ENCODE results near the gene KIF20A. TPM values are rescaled to one million over a fixed set of nuclear protein-coding genes. Genes with fewer than 3 reads are reported as not detected.
"Not testable (repeated sequence)": the region's sequence is repeated elsewhere in the genome, so short reads cannot be mapped to it uniquely, and the experiment has no call there.

The KIF20A gene
- total RNA-seq, 2 donors from 2014 or later = 0.26 TPM; not detected in 1

DNA sequence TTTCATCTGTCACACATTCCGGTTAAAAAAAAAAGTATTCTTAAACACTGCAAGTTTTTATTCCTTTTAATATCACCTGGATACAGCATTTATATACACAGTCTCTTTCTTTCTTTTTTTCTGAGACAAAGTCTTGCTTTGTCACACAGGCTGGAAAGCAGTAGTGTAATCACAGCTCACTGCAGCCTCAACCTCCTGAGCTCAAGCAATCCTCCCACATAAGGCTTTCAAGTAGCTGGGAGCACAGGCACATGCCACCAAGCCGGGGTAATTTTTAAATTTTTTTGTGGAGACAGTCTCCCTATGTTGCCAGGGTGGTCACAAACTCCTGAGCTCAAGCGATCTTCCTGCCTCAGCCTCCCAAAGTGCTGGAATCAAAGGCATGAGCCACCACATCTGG, 13.9 kb downstream of the KIF20A start:
- peaks cover 5 to 27% of the 10 kb centered on the region in 2 donors for H3K36me3 ChIP-seq (replicated peaks in 1 of 2; ENCODE audit: insufficient read depth in 1 of 2, low read depth in 2 of 2)

DNA sequence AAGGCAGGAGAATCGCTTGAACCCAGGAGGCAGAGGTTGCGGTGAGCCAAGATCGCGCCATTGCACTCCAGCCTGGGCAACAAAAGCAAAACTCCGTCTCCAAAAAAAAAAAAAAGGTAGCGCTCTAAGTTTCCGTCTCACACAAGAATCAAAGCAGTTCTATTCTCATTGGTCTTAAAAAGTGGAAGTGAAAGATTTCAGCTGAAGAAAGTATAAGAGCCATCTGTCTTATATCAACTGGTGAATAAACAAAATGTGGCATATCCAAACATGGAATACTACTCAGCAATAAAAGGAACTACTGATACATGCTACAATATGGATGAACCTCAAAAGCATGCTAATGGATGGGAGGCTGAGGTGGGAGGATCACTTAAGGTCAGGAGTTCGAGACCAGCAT, 14.9 kb downstream of the KIF20A start:
- DNase-seq; H3K9me3 ChIP-seq; ATAC-seq; H3K27me3 ChIP-seq; H3K4me3 ChIP-seq; H3K27ac ChIP-seq; intact Hi-C loops (cut with DNase I); H3K4me1 ChIP-seq: not testable (repeated sequence)
- 89 to 93% methylated on average over 8 of the region's 8 CpGs for WGBS, 2 donors
- H3K36me3 ChIP-seq (replicated peaks in 1 of 2; ENCODE audit: insufficient read depth in 1 of 2, low read depth in 2 of 2) = peaks cover 5 to 18% of the 10 kb centered on the region in 2 donors

More for the DNA sequence above, 13.9 kb downstream of the KIF20A start:
- intact Hi-C loops (cut with DNase I) = no loop called here
- no peak overlapping the region for H3K4me3 ChIP-seq
- no peak for TF ChIP-seq POLR2A (IDR thresholded peaks at IDR 0.05)
- TF ChIP-seq, protein P1, sequence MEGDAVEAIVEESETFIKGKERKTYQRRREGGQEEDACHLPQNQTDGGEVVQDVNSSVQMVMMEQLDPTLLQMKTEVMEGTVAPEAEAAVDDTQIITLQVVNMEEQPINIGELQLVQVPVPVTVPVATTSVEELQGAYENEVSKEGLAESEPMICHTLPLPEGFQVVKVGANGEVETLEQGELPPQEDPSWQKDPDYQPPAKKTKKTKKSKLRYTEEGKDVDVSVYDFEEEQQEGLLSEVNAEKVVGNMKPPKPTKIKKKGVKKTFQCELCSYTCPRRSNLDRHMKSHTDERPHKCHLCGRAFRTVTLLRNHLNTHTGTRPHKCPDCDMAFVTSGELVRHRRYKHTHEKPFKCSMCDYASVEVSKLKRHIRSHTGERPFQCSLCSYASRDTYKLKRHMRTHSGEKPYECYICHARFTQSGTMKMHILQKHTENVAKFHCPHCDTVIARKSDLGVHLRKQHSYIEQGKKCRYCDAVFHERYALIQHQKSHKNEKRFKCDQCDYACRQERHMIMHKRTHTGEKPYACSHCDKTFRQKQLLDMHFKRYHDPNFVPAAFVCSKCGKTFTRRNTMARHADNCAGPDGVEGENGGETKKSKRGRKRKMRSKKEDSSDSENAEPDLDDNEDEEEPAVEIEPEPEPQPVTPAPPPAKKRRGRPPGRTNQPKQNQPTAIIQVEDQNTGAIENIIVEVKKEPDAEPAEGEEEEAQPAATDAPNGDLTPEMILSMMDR (IDR thresholded peaks at IDR 0.05) = no peak
- WGBS, 2 donors = 84 to 85% methylated on average over 3 of the region's 3 CpGs
- no peaks in the 10 kb centered on the region for H3K9me3 ChIP-seq
- DNase-seq (no peak), ATAC-seq (no peak)
- H3K4me1 ChIP-seq = no peaks in the 10 kb centered on the region
- no peaks in the 10 kb centered on the region for H3K27me3 ChIP-seq
- H3K27ac ChIP-seq = no peak overlapping the region

DNA sequence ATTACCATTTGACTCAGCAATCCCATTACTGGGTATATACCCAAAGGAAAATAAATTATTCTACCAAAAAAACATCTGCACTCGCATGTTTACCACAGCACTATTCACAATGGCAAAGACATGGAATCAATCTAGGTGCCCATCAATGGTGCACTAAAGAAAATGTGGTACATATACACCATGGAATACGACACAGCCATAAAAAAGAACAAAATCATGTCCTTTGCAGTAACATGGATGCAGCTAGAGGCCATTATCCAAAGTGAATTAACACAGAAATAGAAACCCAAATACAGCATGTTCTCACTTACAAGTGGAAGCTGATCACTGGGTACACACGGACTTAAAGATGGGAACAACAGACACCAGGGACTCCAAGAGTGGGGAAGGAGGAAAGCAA, 32.1 kb downstream of the KIF20A start:
- WGBS, 2 donors = 86 to 90% methylated on average over 3 of the region's 3 CpGs
- H3K27me3 ChIP-seq = no peaks in the 10 kb centered on the region
- no peak for ATAC-seq

DNA sequence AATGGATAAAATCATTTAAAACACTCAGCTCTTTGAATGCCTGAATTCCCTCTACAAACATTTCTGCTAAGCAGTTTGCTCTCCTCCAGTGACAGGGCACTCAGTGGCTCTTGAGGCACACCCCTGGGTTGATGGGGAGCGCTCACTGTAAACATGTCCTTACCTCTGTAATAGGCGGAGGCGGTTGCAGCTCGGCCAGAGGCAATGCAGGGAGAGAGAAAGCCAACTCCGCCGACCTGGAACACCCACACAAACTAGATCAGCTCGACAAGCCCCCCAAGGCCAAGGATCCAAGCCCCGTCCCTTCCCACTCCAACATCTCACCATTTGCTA, 33.9 kb downstream of the KIF20A start:
- ATAC-seq = peak; percentile 8
- intact Hi-C loops (cut with DNase I) = no loop called here
- Histone ChIP-seq H3K4me3 (peak overlapping the region; percentile 93 to 100), H3K27ac (peak overlapping the region in 3 of 4 donors; percentile 71 to 72 (median 72)), H3K36me3 (replicated peaks in 1 of 2; ENCODE audit: insufficient read depth in 1 of 2, low read depth in 2 of 2) (peaks cover 0 to 2% of the 10 kb centered on the region in 2 donors), H3K27me3 (no peaks in the 10 kb centered on the region), H3K9me3 (no peaks in the 10 kb centered on the region), H3K4me1 (peaks cover 25% of the 10 kb centered on the region)
- 0% methylated on average over 8 of the region's 8 CpGs; no CpG with 5 or more reads in 1 of the 2 donors for WGBS, 2 donors
- TF ChIP-seq, protein P1 (IDR thresholded peaks at IDR 0.05) = no peak
- TF ChIP-seq POLR2A (IDR thresholded peaks at IDR 0.05) = no peak
- peak in 1 of 4 donors; percentile 12 for DNase-seq

More for the DNA sequence above, 32.1 kb downstream of the KIF20A start:
- DNase-seq = no peak
- Histone ChIP-seq H3K4me3 (no peak overlapping the region), H3K27ac (no peak overlapping the region), H3K4me1 (peaks cover 25% of the 10 kb centered on the region), H3K9me3 (no peaks in the 10 kb centered on the region), H3K36me3 (replicated peaks in 1 of 2; ENCODE audit: insufficient read depth in 1 of 2, low read depth in 2 of 2) (peaks cover 0 to 5% of the 10 kb centered on the region in 2 donors)
- intact Hi-C loops (cut with DNase I) = no loop called here
- TF ChIP-seq, protein P1 (IDR thresholded peaks at IDR 0.05) = no peak
- no peak for TF ChIP-seq POLR2A (IDR thresholded peaks at IDR 0.05)

DNA sequence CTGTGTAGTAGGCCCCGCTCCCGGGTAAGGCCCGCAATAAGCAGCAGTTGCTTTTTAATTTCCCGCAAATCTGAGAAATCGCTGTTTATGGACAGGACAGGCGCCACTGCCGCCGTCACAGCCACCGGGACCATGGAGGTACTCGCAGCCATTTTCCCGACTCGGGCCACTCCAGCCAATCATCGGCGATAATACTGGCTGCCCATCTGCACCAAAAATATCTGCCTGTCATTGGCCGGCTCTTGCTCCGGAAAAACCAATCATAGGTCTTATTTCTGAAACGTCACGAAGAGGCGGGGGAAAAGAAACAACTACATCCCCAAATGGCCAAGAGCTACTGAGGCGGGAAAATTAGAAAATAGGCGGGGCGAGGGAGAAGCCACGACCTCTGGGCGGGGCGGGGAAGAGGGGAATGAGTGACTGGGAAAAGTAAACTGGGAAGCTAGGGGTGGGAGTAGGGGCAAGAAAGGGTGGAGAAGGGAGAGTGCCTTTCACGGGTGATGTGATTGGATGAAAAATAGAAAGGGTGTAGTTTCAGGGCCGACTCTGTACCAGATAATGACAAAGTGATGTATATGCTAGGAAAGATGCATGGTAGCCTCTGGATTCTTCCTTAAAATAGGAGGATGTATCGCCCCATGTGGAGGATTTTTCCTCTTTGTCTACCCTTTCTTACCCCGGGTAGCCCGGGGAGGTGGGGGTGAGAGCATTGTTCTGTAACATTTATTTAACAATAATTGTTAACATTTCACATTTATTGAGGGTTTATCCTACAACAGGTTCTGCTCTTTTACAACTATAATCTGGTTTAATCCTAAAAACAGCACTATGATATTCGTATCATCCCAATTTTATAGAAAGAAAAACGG, 34.5 kb downstream of the KIF20A start, which contains the start of gene CDC23:
Gene CDC23, minus strand, starts transcription at position 163 of the 869 bp plus-strand sequence. Its CDS starts 11 bp downstream, at position 152.
- ATAC-seq (peak; percentile 100), DNase-seq (peak; percentile 91 to 97 (median 93))
- Histone ChIP-seq H3K4me3 (peak within 1 kb of the TSS; percentile 93 to 100), H3K27ac (peak within 1 kb of the TSS in 3 of 4 donors; percentile 71 to 72 (median 72)), H3K4me1 (peaks cover 25% of the 10 kb centered on the region), H3K27me3 (no peaks in the 10 kb centered on the region), H3K9me3 (no peaks in the 10 kb centered on the region), H3K36me3 (replicated peaks in 1 of 2; ENCODE audit: insufficient read depth in 1 of 2, low read depth in 2 of 2) (peaks cover 0 to 2% of the 10 kb centered on the region in 2 donors)
- intact Hi-C loops (cut with DNase I) = no loop called here
- TF ChIP-seq, protein P1 (IDR thresholded peaks at IDR 0.05) = no peak
- peak in 2 of 3 donors; percentile 71 for TF ChIP-seq POLR2A (IDR thresholded peaks at IDR 0.05)
- WGBS, 2 donors = 1 to 2% methylated on average over 30 to 32 of the region's 32 CpGs

Measured in body of pancreas (tissue), 4 donors.